Fibroblast of the conjunctiva (primary cell): ENCODE data around the gene PASK.
A peak's percentile ranks its signal among the peaks of the same experiment; 100 is the strongest.

Experiments
- DNase-seq: peaks from one replicate; pipeline ENCODE4 v3.0.0-alpha.2; 2010; ENCODE audit warnings: low read depth

Gene PASK

GRCh38 chr2:241180495-241180894, 31.2 kb upstream of the PASK start:
- no peak for DNase-seq

- DNase-seq: no peak
These were observed 30.6 kb upstream of the PASK start for GRCh38 chr2:241179899-241180298.

- no peak for DNase-seq
These were observed 29.7 kb upstream of the PASK start for GRCh38 chr2:241178961-241179360.

- no peak for DNase-seq
These were observed 28.5 kb upstream of the PASK start for GRCh38 chr2:241177526-241178334.

GRCh38 chr2:241173557-241173956, 24.3 kb upstream of the PASK start:
- no peak for DNase-seq

- DNase-seq: no peak
These were observed 19.1 kb upstream of the PASK start for GRCh38 chr2:241168366-241168765.

- no peak for DNase-seq
These were observed 14.4 kb upstream of the PASK start for GRCh38 chr2:241163601-241164118.

- peak; percentile 92 for DNase-seq
These were observed 12.5 kb upstream of the PASK start for GRCh38 chr2:241161646-241162281.

GRCh38 chr2:241160318-241160717, 11.0 kb upstream of the PASK start:
- no peak for DNase-seq

GRCh38 chr2:241159116-241159515, 9.8 kb upstream of the PASK start:
- DNase-seq: no peak

GRCh38 chr2:241158546-241158900, 9.3 kb upstream of the PASK start:
- no peak for DNase-seq

GRCh38 chr2:241157841-241158545, 8.7 kb upstream of the PASK start:
- DNase-seq: no peak

- no peak for DNase-seq
These were observed 7.7 kb upstream of the PASK start for GRCh38 chr2:241156971-241157441.

GRCh38 chr2:241155936-241156335, 6.7 kb upstream of the PASK start:
- DNase-seq: no peak

GRCh38 chr2:241154915-241155314, 5.6 kb upstream of the PASK start:
- no peak for DNase-seq

- no peak for DNase-seq
These were observed 4.3 kb upstream of the PASK start for GRCh38 chr2:241153616-241154015.

GRCh38 chr2:241151934-241152660, 2.8 kb upstream of the PASK start:
- no peak for DNase-seq

GRCh38 chr2:241150660-241151530, 1.6 kb upstream of the PASK start:
- no peak for DNase-seq

GRCh38 chr2:241149925-241150659, 820 bp upstream of the PASK start, which contains the start of gene PPP1R7:
PPP1R7 (plus strand) TSS chr2:241150467; CDS start chr2:241150496, 29 bp downstream.
- peak; percentile 82 for DNase-seq

- no peak for DNase-seq
These were observed 328 bp upstream of the PASK start for GRCh38 chr2:241149675-241149924.

- DNase-seq: no peak
These were observed 1.0 kb downstream of the PASK start for GRCh38 chr2:241148239-241148638.
